Activated T-cell treated with anti-CD3 and anti-CD28 coated beads for 1 hour (primary cell): ENCODE data around the gene GCG.

Experiments
- DNase-seq: peaks from one replicate; pipeline ENCODE4 v3.0.0-alpha.2; 2020; ENCODE audit warnings: low read depth

GCG gene

DNA sequence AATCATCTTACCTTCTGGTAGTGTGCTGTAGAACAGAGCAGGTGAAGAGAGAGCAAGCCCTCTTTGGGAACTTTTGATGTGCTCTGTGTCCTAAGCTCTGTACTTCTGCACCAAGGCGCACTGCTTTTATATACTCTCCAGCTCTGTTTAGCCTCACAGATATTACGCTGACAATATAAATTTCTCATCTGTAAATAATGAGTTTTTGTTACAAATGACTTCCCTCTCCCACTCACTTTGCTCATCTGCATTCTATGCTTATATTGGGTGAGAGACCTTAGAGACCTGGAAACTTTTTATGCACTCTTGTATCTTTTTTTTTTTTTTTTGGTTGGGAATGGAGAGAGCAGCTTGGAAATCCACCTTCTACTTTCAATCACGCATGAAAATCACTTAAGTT lies at the start of gene GCG:
Gene GCG, minus strand, starts transcription at position 101 of the 400 bp plus-strand sequence. CDS start 3,069 bp downstream, outside the sequence.
- no peak for DNase-seq

DNA sequence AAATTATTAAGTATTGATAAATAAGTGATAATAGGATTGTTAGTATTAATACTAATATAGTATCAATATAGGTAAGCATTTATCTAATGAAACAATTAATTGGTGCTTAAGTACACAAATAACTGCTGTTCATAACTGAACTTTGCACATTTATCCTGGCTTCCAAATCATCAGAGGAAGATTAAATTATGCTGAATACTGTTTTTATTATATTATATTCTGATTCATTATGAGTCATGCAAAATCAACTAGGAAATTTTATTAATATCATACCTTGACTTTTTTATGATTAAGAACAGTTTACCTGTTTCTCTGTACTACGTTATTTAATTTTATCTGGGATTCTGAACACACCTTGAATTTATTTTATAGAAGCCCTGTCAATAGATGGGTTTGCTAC lies 48.6 kb upstream of the GCG start:
- DNase-seq, result no peak

DNA sequence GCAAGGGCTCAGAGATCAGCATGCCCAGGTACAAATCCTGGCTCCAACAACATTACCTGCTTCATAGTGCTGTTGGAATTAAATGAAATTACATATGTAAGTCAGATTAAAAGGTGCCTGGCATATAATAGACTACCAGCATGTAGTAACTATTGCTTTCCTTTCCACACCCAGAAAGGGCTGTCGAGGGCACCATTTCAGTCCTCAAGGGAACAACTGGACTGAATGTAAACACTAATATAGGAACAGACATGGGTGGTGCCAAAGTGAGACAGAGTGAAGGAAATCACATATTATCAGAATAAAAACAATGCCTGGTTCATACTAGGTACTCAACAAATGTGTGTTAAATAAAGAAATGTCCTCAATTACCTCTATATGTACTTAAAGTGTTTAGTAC lies 47.9 kb upstream of the GCG start:
- no peak for DNase-seq

DNA sequence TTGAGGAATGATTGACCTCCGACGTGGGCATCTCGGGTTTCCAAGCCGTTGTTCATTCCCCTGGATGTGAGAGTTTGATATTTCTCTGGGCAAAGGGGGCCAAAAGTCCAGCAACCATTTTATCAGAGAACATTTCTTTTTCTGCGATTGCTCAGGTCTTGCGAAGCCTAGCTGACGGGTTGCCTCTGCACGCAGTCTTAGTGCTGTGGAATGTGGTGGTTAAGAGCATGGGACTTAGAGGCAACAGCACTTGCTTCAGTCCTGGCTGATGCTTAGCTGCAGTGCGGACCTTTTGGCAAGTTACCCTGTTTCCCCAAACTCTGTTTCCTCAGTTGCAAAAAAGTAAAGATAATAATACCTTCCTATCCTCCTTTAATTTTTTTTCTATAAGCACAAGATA lies 46.2 kb upstream of the GCG start:
- no peak for DNase-seq

GRCh38 chr2:162197069-162197825 lies 45.2 kb upstream of the GCG start:
- DNase-seq, result no peak

DNA sequence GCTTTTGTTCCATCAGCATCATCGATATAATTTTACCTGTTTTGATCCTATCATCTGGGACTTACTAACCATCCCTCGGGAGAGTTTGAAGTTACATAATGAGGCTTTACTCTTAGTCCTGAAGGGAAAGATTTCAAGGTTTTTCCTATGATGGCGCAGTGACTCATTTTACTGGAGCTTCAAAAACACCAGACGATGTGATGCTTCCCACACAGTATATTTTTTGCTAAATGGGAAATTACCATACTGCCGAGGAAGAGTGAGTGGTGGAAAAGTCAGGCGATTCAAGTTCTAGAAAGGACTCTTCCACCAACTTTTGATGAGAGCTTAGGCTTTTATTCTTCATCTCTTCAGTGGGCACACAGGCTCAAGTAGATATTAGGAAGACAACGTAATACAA lies 44.6 kb upstream of the GCG start:
- DNase-seq, result no peak

DNA sequence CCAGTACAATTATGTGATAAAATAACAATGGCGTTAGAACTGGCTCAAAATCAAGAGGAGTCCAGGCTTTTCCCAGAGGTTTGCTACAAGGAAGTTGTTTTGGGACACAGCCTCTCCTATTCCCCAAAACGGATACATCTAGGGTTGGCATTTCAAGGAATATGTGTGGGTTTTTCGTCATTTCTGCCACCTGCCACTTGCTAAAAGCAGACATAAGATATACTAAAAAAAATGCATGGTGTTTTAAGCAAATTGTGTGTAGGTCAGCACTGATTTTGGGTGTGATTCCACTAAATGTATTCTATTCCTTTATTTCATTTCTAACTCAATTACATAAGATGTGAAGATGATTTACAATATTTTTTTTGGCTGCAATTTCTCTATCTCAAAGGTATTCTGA lies 36.4 kb upstream of the GCG start:
- DNase-seq, result no peak

DNA sequence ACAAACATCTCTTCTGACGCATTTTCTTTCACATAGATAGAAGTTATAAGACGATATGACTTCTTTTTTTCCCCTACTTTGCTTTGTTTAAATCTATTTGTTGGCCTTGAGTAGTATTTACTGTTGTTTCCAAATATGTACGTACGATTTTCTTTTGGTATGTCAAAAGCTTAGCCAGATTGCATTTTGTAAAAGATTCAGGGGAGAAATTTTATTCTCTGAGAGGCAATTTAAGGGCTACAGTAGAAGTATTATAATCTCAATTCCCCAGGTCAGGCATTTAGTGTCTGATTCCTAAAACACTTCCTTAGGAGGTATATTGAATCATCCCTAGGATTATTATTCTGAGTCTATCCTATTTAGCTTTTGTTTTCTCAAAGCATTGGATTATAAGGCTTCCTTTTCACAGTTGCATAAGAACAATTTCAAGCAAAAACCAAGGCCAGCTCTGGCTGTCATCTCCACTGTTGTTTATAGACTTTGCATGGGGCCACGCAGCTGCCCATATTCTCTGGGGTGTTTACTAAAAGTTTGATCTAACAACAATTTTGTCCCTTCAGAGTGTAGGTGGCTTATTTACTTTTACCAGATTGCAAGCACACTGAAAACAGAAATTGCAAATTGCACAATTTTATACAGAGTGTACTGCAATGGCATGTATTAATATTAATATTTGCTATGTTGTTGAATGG lies 33.6 kb upstream of the GCG start:
- no peak for DNase-seq

DNA sequence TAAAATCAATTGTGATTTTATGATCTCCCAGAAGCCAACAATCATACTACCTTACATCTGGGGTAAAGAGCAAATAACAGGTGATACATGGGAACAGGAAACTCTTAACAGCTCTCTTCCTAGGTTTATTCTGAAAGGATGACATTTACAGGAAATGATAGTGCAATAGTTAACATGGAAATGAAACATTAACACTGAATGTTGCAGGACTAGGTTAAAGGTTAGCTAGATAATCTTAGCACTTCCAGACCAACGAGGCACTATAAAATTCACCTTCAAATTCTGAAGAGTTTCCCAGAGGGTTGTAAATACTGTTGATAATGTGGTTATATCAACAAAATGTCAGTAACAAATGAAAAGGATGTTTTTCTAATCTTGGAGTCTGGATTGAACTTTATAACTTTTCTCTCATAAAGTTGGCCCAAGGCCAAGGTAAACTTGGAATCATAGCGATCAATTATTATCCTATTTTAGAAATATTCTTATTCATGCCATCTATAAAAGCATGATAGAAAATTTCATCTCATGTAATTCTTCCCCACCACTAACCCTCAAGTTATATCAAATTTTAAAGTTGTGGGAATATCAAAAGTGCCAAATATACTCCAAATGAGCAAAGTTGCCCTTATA lies 32.9 kb upstream of the GCG start:
- DNase-seq, result no peak

- no peak for DNase-seq
These were observed 32.3 kb upstream of the GCG start for GRCh38 chr2:162184359-162184758.

- no peak for DNase-seq
These were observed 30.3 kb upstream of the GCG start for GRCh38 chr2:162182395-162182794.

DNA sequence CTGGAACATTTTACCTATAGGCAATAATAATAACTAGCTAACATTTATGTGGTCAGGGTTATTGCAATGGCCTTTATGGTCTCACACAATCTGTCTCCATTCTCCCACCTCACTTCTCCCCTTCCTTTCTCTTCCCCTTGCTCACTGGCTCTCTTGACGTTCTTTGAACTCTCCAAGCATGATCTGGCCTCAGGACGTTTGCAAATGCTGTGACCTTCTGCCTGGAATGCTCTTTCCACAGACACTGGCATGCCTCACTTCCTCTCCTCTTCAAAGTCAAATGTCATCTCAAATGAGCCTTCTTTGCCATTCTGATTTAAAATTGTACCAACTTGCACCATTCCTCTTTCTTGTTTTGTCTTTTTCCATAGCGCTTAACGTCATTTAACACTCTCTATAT lies 25.3 kb upstream of the GCG start:
- DNase-seq, result no peak

- DNase-seq, result no peak
These were observed 23.7 kb upstream of the GCG start for GRCh38 chr2:162175714-162176113.

DNA sequence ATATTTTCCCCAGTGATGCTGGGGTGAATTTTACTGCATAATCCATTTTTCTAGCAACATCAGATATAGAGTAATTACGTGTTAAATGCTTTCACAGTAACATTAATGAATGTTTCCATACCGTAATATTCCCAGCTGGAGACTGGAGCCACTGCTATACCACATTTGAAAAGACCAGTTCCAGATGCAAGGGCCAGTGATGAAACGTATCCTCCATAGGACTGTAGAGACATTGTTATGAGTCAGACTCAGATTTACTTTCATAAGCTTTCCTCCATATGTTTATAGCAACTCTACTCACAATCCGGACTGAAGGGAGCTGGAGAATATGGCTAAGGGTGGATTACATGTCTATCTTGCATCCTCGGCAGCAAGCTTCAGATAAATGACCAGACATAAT lies 22.7 kb upstream of the GCG start:
- DNase-seq, result no peak

GRCh38 chr2:162172802-162173370 lies 20.8 kb upstream of the GCG start:
- DNase-seq, result no peak

- DNase-seq, result no peak
These were observed 14.7 kb upstream of the GCG start for GRCh38 chr2:162166745-162167144.

DNA sequence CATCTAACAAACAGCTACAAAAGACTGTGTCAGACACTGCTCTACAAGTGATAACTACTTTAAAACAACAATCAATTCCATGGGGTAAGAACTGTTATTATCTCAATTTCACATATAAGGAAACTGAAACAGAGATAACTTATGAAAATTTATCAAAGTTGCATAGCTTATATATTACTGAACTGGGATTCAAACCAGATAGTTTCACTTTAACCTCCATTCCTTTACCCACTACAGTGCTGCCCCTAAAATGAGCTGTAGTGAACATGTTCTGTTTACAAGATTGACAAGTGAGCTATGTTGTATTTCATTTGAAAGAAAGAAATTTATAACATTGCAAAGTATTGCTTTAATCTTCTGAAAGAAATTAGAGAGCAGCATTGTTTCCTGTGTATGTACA lies 14.1 kb upstream of the GCG start:
- DNase-seq, result no peak

DNA sequence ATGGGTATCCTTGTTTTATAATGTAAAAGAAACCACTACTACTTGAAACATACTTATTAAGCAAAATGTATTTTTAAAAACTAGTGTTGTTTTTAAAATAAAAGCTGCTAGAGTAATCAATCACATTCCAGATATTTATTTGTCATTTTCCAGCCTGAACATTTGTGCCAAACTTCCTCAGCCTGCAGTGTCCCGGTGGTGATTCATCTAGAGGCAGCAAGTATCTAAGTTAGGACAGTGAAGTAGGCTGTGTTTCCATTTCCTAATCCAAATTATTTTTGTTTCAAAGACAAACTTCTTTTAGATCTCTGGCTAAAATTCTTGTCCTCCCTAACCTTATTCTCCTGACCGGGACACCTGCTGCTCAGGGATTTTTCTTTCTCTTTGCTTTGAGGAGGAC lies 12.8 kb upstream of the GCG start:
- DNase-seq, result no peak

GRCh38 chr2:162159446-162159845 lies 7.4 kb upstream of the GCG start:
- DNase-seq, result no peak

DNA sequence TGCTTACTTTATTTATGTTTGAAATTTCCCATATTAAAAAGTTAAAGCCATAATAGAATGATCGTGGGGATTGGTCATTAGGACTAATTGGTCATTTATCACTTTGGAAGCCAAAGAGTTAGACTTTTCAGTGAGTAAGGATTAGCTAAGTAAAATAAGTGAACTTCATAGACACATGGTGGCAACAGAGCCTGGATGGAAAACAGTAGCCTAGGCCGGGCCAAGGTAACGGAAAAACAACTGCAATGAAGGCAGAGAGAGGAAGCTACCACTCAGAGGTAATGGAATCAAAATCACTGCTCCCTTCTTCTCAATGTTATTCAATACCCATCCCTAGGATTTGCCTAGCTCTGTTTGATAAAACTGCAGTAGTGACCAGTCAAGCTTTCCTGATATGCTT lies 4.1 kb upstream of the GCG start:
- DNase-seq, result no peak

DNA sequence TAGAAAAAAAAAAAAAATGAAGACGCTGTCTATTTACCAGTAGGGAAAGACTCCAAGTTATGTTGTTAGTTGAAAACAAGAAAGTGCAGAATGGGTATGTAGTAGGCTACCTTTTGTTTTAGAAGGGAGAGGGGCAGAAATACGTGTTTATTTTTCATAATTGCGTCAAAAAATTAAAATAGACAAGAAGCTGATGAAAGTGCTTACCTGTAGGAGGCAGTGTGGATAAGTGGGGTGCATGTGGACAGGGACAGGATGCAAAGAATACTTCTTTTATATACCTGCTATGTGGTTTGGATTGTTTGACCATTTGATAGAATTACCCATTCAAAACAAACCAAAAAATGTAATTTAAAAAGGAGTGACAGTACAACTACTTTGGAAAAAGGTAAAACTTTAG lies 3.0 kb upstream of the GCG start:
- DNase-seq, result no peak

DNA sequence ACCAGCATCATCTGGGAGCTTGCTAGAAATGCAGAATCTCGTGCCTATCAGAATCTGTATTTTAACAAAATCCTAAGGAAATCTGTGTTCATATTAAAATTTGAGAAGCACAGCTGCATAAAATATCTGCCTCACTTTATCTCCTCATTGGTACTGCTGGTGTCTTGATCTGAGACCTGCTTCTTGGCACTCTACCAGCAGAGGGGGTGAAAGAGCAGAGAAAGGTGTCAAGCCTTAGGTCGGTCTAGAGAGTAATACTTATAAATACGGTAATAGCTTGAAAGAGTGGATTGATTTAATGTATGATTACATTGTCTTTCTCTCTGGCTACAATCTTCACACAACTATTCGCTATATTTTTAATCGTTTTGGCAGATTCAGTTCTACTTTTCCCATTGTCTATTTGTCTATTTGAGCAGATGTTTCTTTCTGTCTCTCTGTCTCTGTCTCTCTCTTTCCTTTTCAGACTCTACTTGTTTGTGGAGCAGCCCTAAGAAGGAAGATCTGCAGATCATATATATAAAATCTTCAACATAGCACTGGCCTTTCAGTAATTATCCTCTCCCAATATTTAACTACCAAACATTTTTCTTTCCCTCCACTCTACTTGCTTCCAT lies 1.7 kb upstream of the GCG start:
- peak; percentile 44 for DNase-seq

DNA sequence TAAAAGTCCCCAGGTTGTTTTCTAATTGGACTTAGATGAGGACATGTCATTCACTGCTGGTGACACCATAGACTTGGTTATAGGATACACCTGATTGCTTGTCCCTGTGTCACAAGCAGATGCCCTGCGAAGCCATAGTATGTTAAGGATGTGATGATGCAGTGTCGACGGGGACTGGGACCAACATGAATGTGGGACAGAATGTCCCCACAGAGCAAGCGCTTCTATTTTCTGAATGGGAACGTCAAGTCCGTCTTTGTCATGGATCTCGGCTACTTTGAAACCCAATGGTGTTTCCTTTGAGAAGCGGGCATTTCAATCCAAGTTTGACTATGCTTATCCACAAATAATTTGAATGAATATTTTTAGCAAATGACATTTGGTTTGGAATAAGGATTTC lies 2.1 kb downstream of the GCG start:
- no peak for DNase-seq
